ENCODE measurements around the gene MS4A5. TPM values are rescaled to one million over a fixed set of nuclear protein-coding genes. Genes with fewer than 3 reads are reported as not detected.

MS4A5 gene
- total RNA-seq, 4 donors from 2014 or later = not detected

DNA sequence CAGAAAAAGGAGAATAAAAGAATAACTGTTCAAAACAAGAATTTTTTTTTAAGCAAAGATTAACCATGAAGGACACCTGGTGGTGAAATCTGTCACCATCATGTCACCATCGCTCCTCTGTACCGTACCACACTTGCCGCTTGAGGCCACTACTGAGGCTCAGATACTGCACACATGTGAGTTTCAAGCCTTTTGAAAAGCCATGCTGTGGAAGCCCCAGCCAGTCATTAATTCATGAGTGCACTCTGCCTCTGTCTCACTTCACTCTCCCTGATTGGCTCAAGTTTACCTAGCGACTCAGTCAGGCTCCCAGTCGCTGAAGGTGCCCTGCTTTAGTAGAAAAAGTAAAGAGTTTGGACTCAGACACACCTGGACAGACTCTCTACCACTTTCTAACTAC lies 56.6 kb downstream of the MS4A5 start:
- Histone ChIP-seq H3K4me1 (no peaks in the 10 kb centered on the region), H3K36me3 (no peaks in the 10 kb centered on the region), H3K27me3 (no peaks in the 10 kb centered on the region), H3K9me3 (no peaks in the 10 kb centered on the region), H3K27ac (no peak overlapping the region), H3K4me3 (no peak overlapping the region)
- intact Hi-C loops (cut with DNase I; ENCODE audit: low total_unique reads) (no loop called here), in situ Hi-C loops (cut with MboI; ENCODE audit: low sequenced_read_pairs in 4 of 4) (no loop called here)
- ATAC-seq = no peak
- DNase-seq = no peak
- TF ChIP-seq POLR2A (IDR thresholded peaks at IDR 0.05) = no peak

DNA sequence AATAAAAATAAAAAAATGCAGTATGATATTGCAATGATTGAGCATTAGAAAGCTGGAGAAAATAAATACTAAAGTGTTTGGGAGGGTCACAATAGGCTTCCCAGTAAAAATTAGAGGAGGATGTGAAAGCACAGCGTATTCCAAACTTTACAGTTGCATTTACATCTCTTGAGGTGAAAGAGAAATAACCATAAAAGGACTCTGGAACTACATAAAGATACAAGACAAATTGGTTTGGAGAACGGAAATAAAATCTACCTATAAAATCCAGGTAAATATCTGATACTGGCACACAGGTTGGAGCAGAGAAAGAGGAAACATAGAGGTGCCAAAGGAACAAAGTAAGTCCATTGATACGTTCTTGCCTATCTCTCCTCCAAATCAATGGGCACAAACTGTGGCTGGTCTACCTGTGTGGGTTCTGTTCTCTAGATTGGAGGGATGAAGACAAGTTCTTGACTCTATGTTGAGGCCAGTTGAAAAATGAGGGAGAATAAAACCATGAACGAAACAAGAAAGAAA lies 63.2 kb downstream of the MS4A5 start, which contains the start of gene MS4A12:
MS4A12 (plus strand) TSS at position 291 of the 522 bp plus-strand sequence. CDS start 4,541 bp downstream, outside the sequence.
- H3K4me1 ChIP-seq = no peaks in the 10 kb centered on the region
- ATAC-seq = no peak
- in situ Hi-C loops (cut with MboI; ENCODE audit: low sequenced_read_pairs in 4 of 4) = no loop called here
- no peaks in the 10 kb centered on the region for H3K36me3 ChIP-seq
- no peak within 1 kb of the TSS for H3K27ac ChIP-seq
- no peaks in the 10 kb centered on the region for H3K9me3 ChIP-seq
- H3K4me3 ChIP-seq = no peak within 1 kb of the TSS
- intact Hi-C loops (cut with DNase I; ENCODE audit: low total_unique reads) = no loop called here
- no peak for TF ChIP-seq POLR2A (IDR thresholded peaks at IDR 0.05)
- TF ChIP-seq, protein P1, sequence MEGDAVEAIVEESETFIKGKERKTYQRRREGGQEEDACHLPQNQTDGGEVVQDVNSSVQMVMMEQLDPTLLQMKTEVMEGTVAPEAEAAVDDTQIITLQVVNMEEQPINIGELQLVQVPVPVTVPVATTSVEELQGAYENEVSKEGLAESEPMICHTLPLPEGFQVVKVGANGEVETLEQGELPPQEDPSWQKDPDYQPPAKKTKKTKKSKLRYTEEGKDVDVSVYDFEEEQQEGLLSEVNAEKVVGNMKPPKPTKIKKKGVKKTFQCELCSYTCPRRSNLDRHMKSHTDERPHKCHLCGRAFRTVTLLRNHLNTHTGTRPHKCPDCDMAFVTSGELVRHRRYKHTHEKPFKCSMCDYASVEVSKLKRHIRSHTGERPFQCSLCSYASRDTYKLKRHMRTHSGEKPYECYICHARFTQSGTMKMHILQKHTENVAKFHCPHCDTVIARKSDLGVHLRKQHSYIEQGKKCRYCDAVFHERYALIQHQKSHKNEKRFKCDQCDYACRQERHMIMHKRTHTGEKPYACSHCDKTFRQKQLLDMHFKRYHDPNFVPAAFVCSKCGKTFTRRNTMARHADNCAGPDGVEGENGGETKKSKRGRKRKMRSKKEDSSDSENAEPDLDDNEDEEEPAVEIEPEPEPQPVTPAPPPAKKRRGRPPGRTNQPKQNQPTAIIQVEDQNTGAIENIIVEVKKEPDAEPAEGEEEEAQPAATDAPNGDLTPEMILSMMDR (IDR thresholded peaks at IDR 0.05 in 4 of 5, conservative IDR thresholded peaks at IDR 0.05 in 1 of 5) = no peak
- DNase-seq = no peak
- no peaks in the 10 kb centered on the region for H3K27me3 ChIP-seq

DNA sequence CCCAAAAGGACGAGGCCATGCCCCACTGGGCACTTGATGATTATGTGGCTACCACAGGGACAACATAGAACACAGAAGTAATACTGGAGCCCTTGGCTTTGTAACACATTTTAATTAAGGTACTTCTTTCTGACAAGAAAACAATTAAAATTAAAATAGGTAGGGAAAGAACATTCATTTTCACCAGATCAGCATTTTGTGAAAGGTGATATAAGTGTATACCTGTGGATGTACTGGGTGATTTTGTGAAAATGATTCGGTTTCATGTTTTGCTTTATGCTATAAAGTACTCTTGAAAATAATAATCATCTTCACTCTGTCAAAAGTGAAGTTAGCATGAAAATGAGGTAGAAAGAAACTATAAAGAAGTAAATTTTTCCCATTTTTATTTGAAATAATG lies 64.1 kb downstream of the MS4A5 start:
- in situ Hi-C loops (cut with MboI; ENCODE audit: low sequenced_read_pairs in 4 of 4) (no loop called here), intact Hi-C loops (cut with DNase I; ENCODE audit: low total_unique reads) (no loop called here)
- H3K27me3 ChIP-seq = no peaks in the 10 kb centered on the region
- H3K9me3 ChIP-seq = no peaks in the 10 kb centered on the region
- TF ChIP-seq, protein P1 (IDR thresholded peaks at IDR 0.05 in 4 of 5, conservative IDR thresholded peaks at IDR 0.05 in 1 of 5) = no peak
- no peak for TF ChIP-seq POLR2A (IDR thresholded peaks at IDR 0.05)
- H3K4me3 ChIP-seq = no peak overlapping the region
- no peak for ATAC-seq
- no peaks in the 10 kb centered on the region for H3K36me3 ChIP-seq
- H3K4me1 ChIP-seq = no peaks in the 10 kb centered on the region
- no peak overlapping the region for H3K27ac ChIP-seq
- no peak for DNase-seq

Other genes starting within 250 kb of the MS4A5 start
- gene MS4A6A, start 246.5 kb upstream of the MS4A5 start, total RNA-seq = 10 to 100 TPM in 3 of 4 donors, 1 to 10 TPM in 1; 4.6 to 26.6 (median 18.8) TPM
- gene MS4A4E, start 186.4 kb upstream of the MS4A5 start, total RNA-seq = 1 to 10 TPM in 1 of 4 donors, not detected in 3; 2.8 TPM
- gene MS4A4A, start 148.9 kb upstream of the MS4A5 start, total RNA-seq = 10 to 100 TPM in 1 of 4 donors, 1 to 10 TPM in 3; 5.8 to 15.6 (median 8.4) TPM
- gene MS4A6E, start 102.3 kb upstream of the MS4A5 start, total RNA-seq = not detected
- 1 to 10 TPM; 2.5 to 8.9 (median 7.4) TPM for gene MS4A7, start 51.0 kb upstream of the MS4A5 start, total RNA-seq
- under 1 TPM; 0.10 to 0.56 (median 0.27) TPM for gene MS4A14, start 33.1 kb upstream of the MS4A5 start, total RNA-seq
- gene MS4A1, start 26.3 kb downstream of the MS4A5 start, total RNA-seq = under 1 TPM in 1 of 4 donors, not detected in 3; 0.10 TPM
- under 1 TPM in 1 of 4 donors, not detected in 3; 0.75 TPM for gene MS4A12, start 63.2 kb downstream of the MS4A5 start, total RNA-seq
- not detected for gene MS4A13, start 85.8 kb downstream of the MS4A5 start, total RNA-seq